ENCODE results near the gene NCAM1. TPM values are rescaled to one million over a fixed set of nuclear protein-coding genes. Genes with fewer than 3 reads are reported as not detected.

The NCAM1 gene
- total and polyA plus RNA-seq, 2 donors (not counting 1 experiment from before 2014, with no cell fraction given), result 0.17 to 2.6 TPM

GRCh38 chr11:113172382-113172951 lies 211.2 kb downstream of the NCAM1 start:
- no peak overlapping the region for H3K4me2 ChIP-seq (ENCODE audit: extremely low read depth, insufficient read depth, low read length)
- H3K27ac ChIP-seq (ENCODE audit: insufficient read depth, low read length), result no peak overlapping the region
- no peak overlapping the region for H3K4me3 ChIP-seq (replicated peaks in 1 of 4; ENCODE audit: control extremely low read depth in 1 of 4, insufficient read depth in 1 of 4, low read depth in 3 of 4, low read length in 4 of 4)
- no peaks in the 10 kb centered on the region for H3K36me3 ChIP-seq (ENCODE audit: control insufficient read depth, insufficient read depth, low read length)
- no peak overlapping the region for H2AFZ ChIP-seq (ENCODE audit: low read length)
- H4K20me1 ChIP-seq (ENCODE audit: control insufficient read depth, extremely low read depth, insufficient read depth, low read length), result no peaks in the 10 kb centered on the region
- no peaks in the 10 kb centered on the region for H3K9me3 ChIP-seq (ENCODE audit: control insufficient read depth, insufficient read depth, low read depth, low read length)
- no peak for DNase-seq (ENCODE audit: low read depth in 2 of 2)
- no peaks in the 10 kb centered on the region for H3K79me2 ChIP-seq (ENCODE audit: control insufficient read depth, insufficient read depth, low read length)
- H3K4me1 ChIP-seq (ENCODE audit: control insufficient read depth, extremely low read depth, insufficient read depth, low read length), result no peaks in the 10 kb centered on the region
- no peak for TF ChIP-seq CTCF (conservative IDR thresholded peaks at IDR 0.05 in 1 of 2, IDR thresholded peaks at IDR 0.05 in 1 of 2; ENCODE audit: low read depth in 1 of 2, low read length in 2 of 2)
- no peak for TF ChIP-seq EZH2 (IDR thresholded peaks at IDR 0.05; ENCODE audit: low read length, missing control alignments)
- no peaks in the 10 kb centered on the region for H3K27me3 ChIP-seq (ENCODE audit: control insufficient read depth, insufficient read depth, low read length)
- H3K9ac ChIP-seq (ENCODE audit: insufficient read depth, low read length), result no peak overlapping the region

- DNase-seq (ENCODE audit: low read depth in 2 of 2), result no peak
Measured at GRCh38 chr11:113173126-113173525, 211.9 kb downstream of the NCAM1 start.

GRCh38 chr11:113174882-113175281 lies 213.7 kb downstream of the NCAM1 start:
- no peaks in the 10 kb centered on the region for H3K79me2 ChIP-seq (ENCODE audit: control insufficient read depth, insufficient read depth, low read length)
- H3K4me3 ChIP-seq (replicated peaks in 1 of 4; ENCODE audit: control extremely low read depth in 1 of 4, insufficient read depth in 1 of 4, low read depth in 3 of 4, low read length in 4 of 4), result no peak overlapping the region
- H4K20me1 ChIP-seq (ENCODE audit: control insufficient read depth, extremely low read depth, insufficient read depth, low read length), result no peaks in the 10 kb centered on the region
- H3K36me3 ChIP-seq (ENCODE audit: control insufficient read depth, insufficient read depth, low read length), result no peaks in the 10 kb centered on the region
- no peaks in the 10 kb centered on the region for H3K4me1 ChIP-seq (ENCODE audit: control insufficient read depth, extremely low read depth, insufficient read depth, low read length)
- no peak for TF ChIP-seq EZH2 (IDR thresholded peaks at IDR 0.05; ENCODE audit: low read length, missing control alignments)
- no peak for TF ChIP-seq CTCF (conservative IDR thresholded peaks at IDR 0.05 in 1 of 2, IDR thresholded peaks at IDR 0.05 in 1 of 2; ENCODE audit: low read depth in 1 of 2, low read length in 2 of 2)
- H3K27me3 ChIP-seq (ENCODE audit: control insufficient read depth, insufficient read depth, low read length), result no peaks in the 10 kb centered on the region
- no peak overlapping the region for H2AFZ ChIP-seq (ENCODE audit: low read length)
- no peak for DNase-seq (ENCODE audit: low read depth in 2 of 2)
- no peak overlapping the region for H3K9ac ChIP-seq (ENCODE audit: insufficient read depth, low read length)
- H3K9me3 ChIP-seq (ENCODE audit: control insufficient read depth, insufficient read depth, low read depth, low read length), result no peaks in the 10 kb centered on the region
- no peak overlapping the region for H3K27ac ChIP-seq (ENCODE audit: insufficient read depth, low read length)
- no peak overlapping the region for H3K4me2 ChIP-seq (ENCODE audit: extremely low read depth, insufficient read depth, low read length)

More at GRCh38 chr11:113173126-113173525, 211.9 kb downstream of the NCAM1 start:
- no peaks in the 10 kb centered on the region for H3K36me3 ChIP-seq (ENCODE audit: control insufficient read depth, insufficient read depth, low read length)
- H3K9ac ChIP-seq (ENCODE audit: insufficient read depth, low read length), result no peak overlapping the region
- no peak overlapping the region for H3K4me2 ChIP-seq (ENCODE audit: extremely low read depth, insufficient read depth, low read length)
- H3K4me1 ChIP-seq (ENCODE audit: control insufficient read depth, extremely low read depth, insufficient read depth, low read length), result no peaks in the 10 kb centered on the region
- no peaks in the 10 kb centered on the region for H3K27me3 ChIP-seq (ENCODE audit: control insufficient read depth, insufficient read depth, low read length)
- no peaks in the 10 kb centered on the region for H3K9me3 ChIP-seq (ENCODE audit: control insufficient read depth, insufficient read depth, low read depth, low read length)
- no peak overlapping the region for H2AFZ ChIP-seq (ENCODE audit: low read length)
- H3K79me2 ChIP-seq (ENCODE audit: control insufficient read depth, insufficient read depth, low read length), result no peaks in the 10 kb centered on the region
- H3K27ac ChIP-seq (ENCODE audit: insufficient read depth, low read length), result no peak overlapping the region
- H3K4me3 ChIP-seq (replicated peaks in 1 of 4; ENCODE audit: control extremely low read depth in 1 of 4, insufficient read depth in 1 of 4, low read depth in 3 of 4, low read length in 4 of 4), result no peak overlapping the region
- TF ChIP-seq CTCF (conservative IDR thresholded peaks at IDR 0.05 in 1 of 2, IDR thresholded peaks at IDR 0.05 in 1 of 2; ENCODE audit: low read depth in 1 of 2, low read length in 2 of 2) (no peak), EZH2 (IDR thresholded peaks at IDR 0.05; ENCODE audit: low read length, missing control alignments) (no peak)
- no peaks in the 10 kb centered on the region for H4K20me1 ChIP-seq (ENCODE audit: control insufficient read depth, extremely low read depth, insufficient read depth, low read length)

Data from fibroblast of lung (primary cell).